HG02623 (cell line): ENCODE measurements around the gene ZNF529.

Experiments
- ATAC-seq: cut with Tn5 transposase; IDR thresholded peaks from one replicate; pipeline ENCODE4 v1.9.1; 2021; ENCODE audit warnings: moderate library complexity; ENCODE audit not compliant: unreplicated experiment

ZNF529 gene

GRCh38 chr19:36514012-36514612 is 59.0 kb downstream of the ZNF529 start:
- no peak for ATAC-seq

GRCh38 chr19:36508325-36508724 is 64.8 kb downstream of the ZNF529 start:
- no peak for ATAC-seq

GRCh38 chr19:36501973-36502372 is 71.1 kb downstream of the ZNF529 start:
- ATAC-seq, result no peak

GRCh38 chr19:36497001-36497400 is 76.1 kb downstream of the ZNF529 start:
- no peak for ATAC-seq
